IPS DF 6.9 (cell line): ENCODE results near the gene DIPK1B.

Experiments
- DNase-seq: peaks from one replicate; pipeline ENCODE4 v3.0.0-alpha.2; 2013; ENCODE audit warnings: low read depth, low spot score
- H3K27ac ChIP-seq: one replicate; pipeline ENCODE4 v1.5.1; 2013; ENCODE audit warnings: low read length, control low read depth
- H3K27me3 ChIP-seq: 2 replicates; pipeline ENCODE4 v1.6.1; 2013; ENCODE audit warnings: mild to moderate bottlenecking, low read length; ENCODE audit not compliant: control insufficient read depth, insufficient read depth
- H3K36me3 ChIP-seq: 2 replicates; pipeline ENCODE4 v1.6.1; 2013; ENCODE audit warnings: low read length; ENCODE audit not compliant: control insufficient read depth, insufficient read depth
- H3K4me1 ChIP-seq: 2 replicates; pipeline ENCODE4 v1.6.1; 2013; ENCODE audit warnings: low read length; ENCODE audit not compliant: control insufficient read depth, insufficient read depth
- H3K4me3 ChIP-seq: 2 replicates; pipeline ENCODE4 v1.5.1; 2013; ENCODE audit warnings: mild to moderate bottlenecking, low read length
- H3K9me3 ChIP-seq: 2 replicates; pipeline ENCODE4 v1.6.1; 2013; ENCODE audit warnings: low read length, inconsistent platforms; ENCODE audit not compliant: control insufficient read depth, insufficient read depth
- WGBS: extraction: QIAGEN DNeasy Blood & Tissue Kit; methylation state at CpG from one replicate; pipeline ENCODE4 v1.1.7; 2013; ENCODE audit warnings: mixed read lengths, missing lambda C conversion rate; ENCODE audit not compliant: insufficient read length, insufficient coverage; 5-methylcytosine and 5-hydroxymethylcytosine counted together

The DIPK1B gene

GRCh38 chr9:136747161-136748060 lies 35.0 kb downstream of the DIPK1B start:
- Histone ChIP-seq H3K27me3 (no peaks in the 10 kb centered on the region), H3K9me3 (no peaks in the 10 kb centered on the region), H3K4me1 (peaks cover 1% of the 10 kb centered on the region), H3K4me3 (no peak overlapping the region; the same call in 1 of the 2 replicates), H3K36me3 (no peaks in the 10 kb centered on the region), H3K27ac (no peak overlapping the region)
- WGBS: no CpG with 5 or more reads among the region's 22 CpGs
- no peak for DNase-seq

- Histone ChIP-seq H3K4me1 (no peaks in the 10 kb centered on the region; the same call in 1 of the 2 replicates), H3K27me3 (no peaks in the 10 kb centered on the region), H3K27ac (no peak within 1 kb of the TSS), H3K36me3 (no peaks in the 10 kb centered on the region), H3K9me3 (no peaks in the 10 kb centered on the region), H3K4me3 (no peak within 1 kb of the TSS; the same call in 1 of the 2 replicates)
- no peak for DNase-seq
- WGBS: no CpG with 5 or more reads among the region's 8 CpGs
Measured at GRCh38 chr9:136748201-136748600, 35.8 kb downstream of the DIPK1B start, which contains the start of gene LCN6. TSS of gene LCN6 (minus strand) at chr9:136748525. CDS start at chr9:136748483, 42 bp downstream.

DNA sequence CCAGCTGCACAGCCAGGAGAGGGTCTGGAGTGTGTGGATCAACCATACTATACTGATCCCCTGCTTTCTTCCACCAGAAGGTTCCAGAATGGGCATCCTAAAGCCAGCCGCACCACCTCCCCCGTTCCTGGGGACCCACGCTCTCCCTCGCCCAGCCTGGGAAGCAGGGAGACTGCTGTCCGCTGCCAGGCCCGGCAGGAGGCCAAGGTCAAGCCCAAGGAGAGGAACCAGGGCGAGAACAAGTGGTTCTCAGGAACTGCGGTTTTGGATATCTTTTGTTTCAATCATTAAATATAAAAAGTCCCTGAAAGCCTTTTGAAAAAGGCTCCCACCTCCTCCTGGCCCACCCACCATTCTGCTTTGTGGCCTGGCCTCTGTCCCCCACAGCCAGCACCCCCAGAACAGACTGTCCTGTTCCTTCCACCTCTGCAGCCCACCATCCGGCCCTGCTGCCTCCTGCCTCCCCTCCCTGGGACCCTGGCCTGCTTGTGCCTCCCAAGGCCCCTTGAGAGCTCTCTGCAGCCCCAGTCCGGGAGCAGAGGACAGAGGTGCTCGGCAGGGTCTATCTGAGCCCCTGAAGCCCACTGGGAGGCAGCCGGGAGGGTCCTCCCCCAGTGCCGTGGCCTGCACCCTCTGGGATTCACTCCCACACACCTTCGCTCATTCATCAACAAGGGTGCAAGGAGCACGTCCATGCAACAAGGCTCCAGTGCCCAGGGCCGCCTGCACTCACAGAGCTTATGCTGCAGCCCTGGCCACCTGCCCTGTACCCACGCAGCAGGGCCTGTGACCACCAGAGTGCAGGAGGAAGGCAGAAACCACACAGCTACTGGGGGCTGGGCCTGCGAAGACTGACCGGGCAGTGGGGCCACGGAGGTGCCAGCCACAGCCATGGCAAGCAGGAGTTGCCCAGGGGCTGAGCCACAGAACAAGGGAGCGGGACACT lies 36.6 kb downstream of the DIPK1B start:
- H3K27ac ChIP-seq: no peak overlapping the region
- H3K4me1 ChIP-seq: no peaks in the 10 kb centered on the region; the same call in 1 of the 2 replicates
- WGBS: no CpG with 5 or more reads among the region's 21 CpGs
- no peaks in the 10 kb centered on the region for H3K27me3 ChIP-seq
- H3K4me3 ChIP-seq: no peak overlapping the region
- no peaks in the 10 kb centered on the region for H3K36me3 ChIP-seq
- no peaks in the 10 kb centered on the region for H3K9me3 ChIP-seq
- DNase-seq: no peak

DNA sequence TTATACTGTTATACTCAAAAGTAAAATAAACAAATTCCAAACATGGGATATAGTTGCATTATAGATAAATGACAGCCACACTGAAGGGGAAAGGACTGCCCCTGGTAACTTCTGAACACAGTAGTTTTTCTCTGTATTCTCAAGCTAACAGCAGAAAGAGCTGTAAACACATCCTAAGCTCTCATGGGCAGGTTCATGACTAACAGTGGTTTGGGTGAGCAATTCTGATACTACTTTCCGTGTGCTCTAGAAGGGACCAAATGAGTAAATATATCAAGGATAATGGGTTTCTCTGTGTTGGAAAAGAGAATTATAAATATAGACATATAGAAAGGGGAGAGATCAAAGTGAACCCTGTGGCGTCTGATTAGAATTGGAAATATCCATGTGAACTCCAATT lies 38.2 kb downstream of the DIPK1B start:
- no peaks in the 10 kb centered on the region for H3K27me3 ChIP-seq
- H3K4me1 ChIP-seq: no peaks in the 10 kb centered on the region; the same call in 1 of the 2 replicates
- H3K36me3 ChIP-seq: no peaks in the 10 kb centered on the region
- no peaks in the 10 kb centered on the region for H3K9me3 ChIP-seq
- no peak for DNase-seq
- no peak overlapping the region for H3K27ac ChIP-seq
- WGBS: no CpG with 5 or more reads among the region's 2 CpGs
- no peak overlapping the region for H3K4me3 ChIP-seq

GRCh38 chr9:136751244-136751643 lies 38.9 kb downstream of the DIPK1B start:
- Histone ChIP-seq H3K27ac (no peak overlapping the region), H3K36me3 (no peaks in the 10 kb centered on the region), H3K4me1 (no peaks in the 10 kb centered on the region; the same call in 1 of the 2 replicates), H3K9me3 (no peaks in the 10 kb centered on the region), H3K4me3 (no peak overlapping the region), H3K27me3 (no peaks in the 10 kb centered on the region)
- no peak for DNase-seq
- WGBS: no CpG with 5 or more reads among the region's 1 CpG

DNA sequence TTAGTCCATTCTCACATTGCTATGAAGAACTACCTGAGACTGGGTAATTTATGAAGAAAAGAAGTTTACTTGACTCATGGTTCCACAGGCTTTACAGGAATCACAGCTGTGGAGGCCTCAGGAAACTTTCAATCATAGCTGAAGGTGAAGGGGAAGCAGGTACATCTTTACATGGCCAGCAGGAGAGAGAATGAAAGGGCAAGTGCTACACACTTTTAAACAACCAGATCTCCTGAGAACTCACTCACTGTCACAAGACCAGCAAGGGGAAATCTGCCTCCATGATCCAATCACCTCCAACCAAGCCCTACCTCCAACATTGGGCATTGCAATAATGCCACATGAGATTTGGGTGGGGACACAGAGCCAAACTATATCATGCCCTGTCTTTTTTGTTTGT lies 39.4 kb downstream of the DIPK1B start:
- no peak overlapping the region for H3K27ac ChIP-seq
- no peaks in the 10 kb centered on the region for H3K36me3 ChIP-seq
- H3K4me1 ChIP-seq: no peaks in the 10 kb centered on the region
- H3K27me3 ChIP-seq: no peaks in the 10 kb centered on the region
- no peak overlapping the region for H3K4me3 ChIP-seq
- DNase-seq: no peak
- no peaks in the 10 kb centered on the region for H3K9me3 ChIP-seq

- no peaks in the 10 kb centered on the region for H3K36me3 ChIP-seq
- H3K27ac ChIP-seq: no peak overlapping the region
- no peak overlapping the region for H3K4me3 ChIP-seq
- H3K4me1 ChIP-seq: no peaks in the 10 kb centered on the region; the same call in 1 of the 2 replicates
- no peak for DNase-seq
- H3K9me3 ChIP-seq: no peaks in the 10 kb centered on the region
- WGBS: no CpG with 5 or more reads among the region's 31 CpGs
- no peaks in the 10 kb centered on the region for H3K27me3 ChIP-seq
Measured at GRCh38 chr9:136753371-136754058, 41.1 kb downstream of the DIPK1B start.

DNA sequence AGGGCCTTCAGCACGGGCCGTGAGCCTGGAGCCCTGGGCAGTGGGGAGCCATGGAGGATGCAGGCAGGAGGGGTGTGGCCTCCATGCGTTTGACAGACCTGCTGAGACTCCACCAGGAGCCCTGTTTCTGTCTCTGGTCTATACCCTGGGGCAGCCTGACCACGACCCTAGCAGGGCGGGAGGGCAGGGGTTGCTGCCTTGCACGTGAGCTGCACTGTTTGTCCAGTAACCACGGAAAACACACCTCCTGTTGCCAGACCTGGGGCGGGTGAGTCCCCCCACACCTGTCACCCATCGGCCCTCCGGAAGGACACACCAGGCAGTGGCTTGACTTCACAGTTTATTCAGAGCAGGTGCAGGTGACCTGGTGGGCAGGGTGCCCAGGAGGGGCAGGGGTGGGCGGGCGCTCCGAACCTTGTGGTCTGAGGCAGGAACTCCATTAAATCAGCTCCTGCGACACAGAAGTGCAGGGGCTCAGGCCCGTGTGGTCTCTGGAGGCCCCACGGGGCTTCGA lies 41.7 kb downstream of the DIPK1B start:
- DNase-seq: no peak
- H3K4me1 ChIP-seq: no peaks in the 10 kb centered on the region; the same call in 1 of the 2 replicates
- WGBS: no CpG with 5 or more reads among the region's 17 CpGs

DNA sequence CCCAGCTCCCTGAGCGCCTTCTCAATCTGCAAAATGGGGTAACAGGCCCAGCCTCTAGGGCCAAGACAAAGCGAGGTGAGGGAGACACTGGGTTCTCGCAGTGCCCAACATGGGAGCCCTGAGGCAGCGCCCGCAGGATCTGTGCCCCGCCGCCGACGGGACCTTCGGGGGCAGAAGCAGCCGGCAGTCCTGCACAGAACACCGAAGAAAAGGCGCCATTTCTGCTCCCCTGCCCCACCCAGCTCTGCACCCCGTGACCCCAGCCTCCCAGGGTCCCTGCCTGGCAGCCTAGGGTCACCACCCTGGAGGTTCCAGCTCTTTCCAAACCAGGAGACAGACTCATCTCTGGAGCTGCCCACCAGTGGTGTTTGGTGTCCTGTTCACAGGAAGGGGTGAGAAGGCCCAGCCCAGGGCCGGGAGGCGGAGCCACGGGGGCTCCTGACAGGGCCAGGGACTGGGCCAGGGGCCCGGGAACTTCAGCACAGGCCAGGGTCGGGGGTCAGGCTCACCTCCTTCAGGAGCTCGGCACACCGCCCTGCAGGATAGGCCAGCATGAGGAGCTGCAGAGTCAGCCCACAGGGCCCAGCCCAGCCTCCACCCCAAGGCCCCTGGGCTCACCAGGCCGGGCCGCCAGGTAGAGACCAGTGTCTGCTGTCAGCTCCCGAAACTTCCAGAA lies 42.4 kb downstream of the DIPK1B start:
- DNase-seq: no peak
- no peak overlapping the region for H3K27ac ChIP-seq
- H3K4me1 ChIP-seq: no peaks in the 10 kb centered on the region; the same call in 1 of the 2 replicates
- H3K4me3 ChIP-seq: no peak overlapping the region
- no peaks in the 10 kb centered on the region for H3K27me3 ChIP-seq
- WGBS: no CpG with 5 or more reads among the region's 24 CpGs
- no peaks in the 10 kb centered on the region for H3K9me3 ChIP-seq
- no peaks in the 10 kb centered on the region for H3K36me3 ChIP-seq

More for the DNA sequence above, 41.7 kb downstream of the DIPK1B start:
- no peaks in the 10 kb centered on the region for H3K27me3 ChIP-seq
- no peak overlapping the region for H3K4me3 ChIP-seq
- H3K9me3 ChIP-seq: no peaks in the 10 kb centered on the region
- no peak overlapping the region for H3K27ac ChIP-seq
- no peaks in the 10 kb centered on the region for H3K36me3 ChIP-seq
